GM21717 (cell line): Measurements from ENCODE around the gene ABCC12.

Source experiments
- ATAC-seq: cut with Tn5 transposase; IDR thresholded peaks from one replicate; pipeline ENCODE4 v1.9.1; 2021; ENCODE audit warnings: mild to moderate bottlenecking, moderate library complexity; ENCODE audit not compliant: unreplicated experiment

ABCC12 gene

GRCh38 chr16:48106446-48106845 is 49.3 kb downstream of the ABCC12 start:
- no peak for ATAC-seq
